ENCODE measurements around the gene AKIRIN2. TPM values are rescaled to one million over a fixed set of nuclear protein-coding genes. Genes with fewer than 3 reads are reported as not detected.

AKIRIN2 gene
- total RNA-seq, 1 donor from 2014 or later = 76.4 TPM

DNA sequence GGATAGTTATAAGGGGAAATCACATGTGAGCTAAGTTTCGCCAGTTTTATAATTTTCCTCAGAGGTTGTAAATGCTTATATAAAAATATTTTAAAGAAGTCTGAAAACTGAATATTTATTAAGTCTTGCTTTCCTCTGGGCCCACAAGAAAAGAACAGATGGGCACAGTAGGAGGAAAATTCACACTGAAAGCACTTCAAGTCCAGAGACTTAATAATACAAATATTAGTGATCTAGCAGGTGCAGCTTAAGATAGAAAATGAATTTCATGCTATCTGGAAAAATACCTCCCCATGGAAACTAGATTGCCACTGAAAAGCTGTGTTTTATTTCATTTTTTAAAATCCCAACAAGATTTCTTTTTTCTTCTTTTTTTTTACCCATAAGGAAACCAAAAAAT lies 64.9 kb downstream of the AKIRIN2 start:
- Mint-ChIP-seq H3K36me3 (ENCODE audit: low read depth) (peaks cover 53% of the 10 kb centered on the region), H3K4me3 (no peak overlapping the region), H3K27me3 (no peaks in the 10 kb centered on the region), H3K9me3 (no peaks in the 10 kb centered on the region), H3K4me1 (no peaks in the 10 kb centered on the region), H3K27ac (no peak overlapping the region)
- intact Hi-C loops (cut with micrococcal nuclease) = no loop called here
- no peak for TF ChIP-seq CTCF (IDR thresholded peaks at IDR 0.05)
- CTCF ChIA-PET = no interaction called here
- POLR2A ChIA-PET = no interaction called here
- ATAC-seq (ENCODE audit: low read depth) (no peak), DNase-seq (no peak)

- no peak for ATAC-seq (ENCODE audit: low read depth)
- peaks cover 53% of the 10 kb centered on the region for H3K36me3 Mint-ChIP-seq (ENCODE audit: low read depth)
Observed at GRCh38 chr6:87636315-87636714, 65.7 kb downstream of the AKIRIN2 start.

DNA sequence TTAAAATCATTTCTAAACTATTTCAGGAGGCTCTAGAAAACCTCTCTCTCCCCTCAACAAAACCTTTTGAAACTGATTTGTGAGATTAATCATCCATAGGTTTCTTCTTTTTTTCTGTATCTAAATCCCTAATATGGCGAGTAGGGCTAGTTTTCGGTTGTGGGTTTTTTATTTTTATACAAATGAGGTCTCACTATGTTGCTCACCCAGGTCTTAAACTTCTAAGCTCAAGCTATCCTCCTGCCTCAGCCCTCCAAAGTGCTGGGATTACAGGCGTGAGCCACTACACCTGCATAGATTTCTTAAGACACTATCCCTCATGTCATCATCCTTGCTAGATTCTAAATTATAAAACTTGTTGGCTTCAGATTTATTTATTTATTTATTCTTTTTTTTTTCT lies 68.2 kb downstream of the AKIRIN2 start:
- no peaks in the 10 kb centered on the region for H3K4me1 Mint-ChIP-seq
- POLR2A ChIA-PET = no interaction called here
- CTCF ChIA-PET = no interaction called here
- H3K4me3 Mint-ChIP-seq = no peak overlapping the region
- intact Hi-C loops (cut with micrococcal nuclease) = no loop called here
- H3K9me3 Mint-ChIP-seq = no peaks in the 10 kb centered on the region
- ATAC-seq (ENCODE audit: low read depth) = no peak
- no peaks in the 10 kb centered on the region for H3K27me3 Mint-ChIP-seq
- no peak for DNase-seq
- H3K27ac Mint-ChIP-seq = no peak overlapping the region
- no peak for TF ChIP-seq CTCF (IDR thresholded peaks at IDR 0.05)
- peaks cover 56% of the 10 kb centered on the region for H3K36me3 Mint-ChIP-seq (ENCODE audit: low read depth)

More at GRCh38 chr6:87636315-87636714, 65.7 kb downstream of the AKIRIN2 start:
- H3K27me3 Mint-ChIP-seq = no peaks in the 10 kb centered on the region
- DNase-seq = no peak
- no peaks in the 10 kb centered on the region for H3K4me1 Mint-ChIP-seq
- CTCF ChIA-PET = no interaction called here
- H3K27ac Mint-ChIP-seq = no peak overlapping the region
- H3K9me3 Mint-ChIP-seq = no peaks in the 10 kb centered on the region
- POLR2A ChIA-PET = no interaction called here
- no peak for TF ChIP-seq CTCF (IDR thresholded peaks at IDR 0.05)
- no peak overlapping the region for H3K4me3 Mint-ChIP-seq
- intact Hi-C loops (cut with micrococcal nuclease) = no loop called here

GRCh38 chr6:87630746-87631145 lies 71.3 kb downstream of the AKIRIN2 start:
- intact Hi-C loops (cut with micrococcal nuclease) = no loop called here
- ChIA-PET POLR2A (interaction anchor here (0.7 kb wide), 1 partner anchor 257 kb away, joined by 5 read pairs; no protein-coding TSS in a partner anchor), CTCF (no interaction called here)
- Mint-ChIP-seq H3K4me3 (no peak overlapping the region), H3K27me3 (no peaks in the 10 kb centered on the region), H3K27ac (no peak overlapping the region), H3K9me3 (no peaks in the 10 kb centered on the region), H3K36me3 (ENCODE audit: low read depth) (peaks cover 50% of the 10 kb centered on the region), H3K4me1 (no peaks in the 10 kb centered on the region)
- no peak for DNase-seq
- TF ChIP-seq CTCF (IDR thresholded peaks at IDR 0.05) = no peak
- ATAC-seq (ENCODE audit: low read depth) = no peak

- no peak for ATAC-seq (ENCODE audit: low read depth)
Observed at GRCh38 chr6:87628881-87629280, 73.2 kb downstream of the AKIRIN2 start.

More at GRCh38 chr6:87628881-87629280, 73.2 kb downstream of the AKIRIN2 start:
- H3K4me1 Mint-ChIP-seq = no peaks in the 10 kb centered on the region
- POLR2A ChIA-PET = no interaction called here
- DNase-seq = no peak
- H3K4me3 Mint-ChIP-seq = no peak overlapping the region
- no peaks in the 10 kb centered on the region for H3K9me3 Mint-ChIP-seq
- peaks cover 53% of the 10 kb centered on the region for H3K36me3 Mint-ChIP-seq (ENCODE audit: low read depth)
- CTCF ChIA-PET = no interaction called here
- no peak for TF ChIP-seq CTCF (IDR thresholded peaks at IDR 0.05)
- no peaks in the 10 kb centered on the region for H3K27me3 Mint-ChIP-seq
- H3K27ac Mint-ChIP-seq = no peak overlapping the region
- intact Hi-C loops (cut with micrococcal nuclease) = no loop called here

All from activated B cell treated with CpG ODN at 0.5 μM for 24 hours (primary cell).